Tibial artery (tissue), 4 donors: ENCODE data around the gene CEP41.

Experiments
- DNase-seq, 2 donors: peaks; one replicate each; pipeline ENCODE4 v3.0.0-alpha.2; 2019
- H3K27ac ChIP-seq, 2 donors: fragments of 200-600 bp; sonication (generic) in 1 of 2; 1 replicate in 1 of 2; 2 replicates in 1 of 2; pipeline ENCODE4 v1.5.1; 2018 to 2019; ENCODE audit warnings: mild to moderate bottlenecking in 1 of 2
- H3K27me3 ChIP-seq, 2 donors: fragments of 200-600 bp; sonication (generic) in 1 of 2; one replicate each; pipeline versions ENCODE4 v1.5.1 to v1.6.0; 2016 to 2019
- H3K36me3 ChIP-seq, 3 donors: fragments of 200-600 bp; sonication (generic) in 2 of 3; one replicate each; pipeline ENCODE4 v1.5.1; 2016 to 2019; ENCODE audit warnings: mild to moderate bottlenecking in 2 of 3
- H3K4me1 ChIP-seq, 4 donors: fragments of 200-600 bp; sonication (generic) in 2 of 4; 1 replicate in 3 of 4; 2 replicates in 1 of 4; pipeline ENCODE4 v1.5.1; 2016 to 2019
- H3K4me3 ChIP-seq, 2 donors: fragments of 200-600 bp; sonication (generic) in 1 of 2; 1 replicate in 1 of 2; 2 replicates in 1 of 2; pipeline ENCODE4 v1.5.1; 2018 to 2019; ENCODE audit warnings: mild to moderate bottlenecking in 2 of 2
- H3K9me3 ChIP-seq, 3 donors: fragments of 200-600 bp; sonication (generic) in 1 of 3; one replicate each; pipeline ENCODE4 v1.5.1; 2016 to 2019
- CTCF ChIP-seq, 2 experiments: fragments of 200-600 bp in 1 of 2; fragments of 450-650 bp in 1 of 2; IDR thresholded peaks; one replicate each; pipeline ENCODE4 v1.5.1; 2017 to 2019; ENCODE audit warnings: antibody characterized with exemption in 2 of 2, mild to moderate bottlenecking in 1 of 2, moderate library complexity in 1 of 2
- intact Hi-C: fragments of 100-400 bp; cut with DNase I; formaldehyde crosslinking; loops from one replicate; pipeline ENCODE4 v1.15.0; 2023; ENCODE audit warnings: low total_unique reads

Gene CEP41

DNA sequence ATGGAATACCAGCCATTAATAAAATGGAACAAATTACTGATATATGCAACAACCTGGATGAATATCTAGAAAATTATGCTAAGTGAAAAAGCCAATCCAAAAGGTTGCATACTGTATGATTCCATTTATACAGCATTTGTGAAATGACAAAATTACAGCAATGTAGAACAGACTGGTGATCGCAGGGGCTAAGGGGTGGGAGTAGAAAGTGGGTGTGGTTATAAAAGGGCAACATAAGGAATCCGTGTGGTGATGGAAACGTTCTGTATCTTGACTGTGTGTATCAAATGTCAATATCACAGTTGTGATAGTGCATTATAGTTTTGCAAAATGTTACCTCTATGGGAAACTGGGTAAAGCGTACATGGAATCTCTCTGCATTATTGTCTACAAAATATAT lies 15.0 kb downstream of the CEP41 start:
- no peak for TF ChIP-seq CTCF (IDR thresholded peaks at IDR 0.05)
- no peak overlapping the region for H3K4me3 ChIP-seq
- no peak for DNase-seq
- peaks cover 0 to 14% (median 4%) of the 10 kb centered on the region in 4 donors for H3K4me1 ChIP-seq
- H3K27me3 ChIP-seq: no peaks in the 10 kb centered on the region
- intact Hi-C loops: no loop called here
- H3K9me3 ChIP-seq: no peaks in the 10 kb centered on the region
- H3K36me3 ChIP-seq: no peaks in the 10 kb centered on the region
- H3K27ac ChIP-seq: no peak overlapping the region

GRCh38 chr7:130423501-130424037 lies 17.2 kb downstream of the CEP41 start:
- Histone ChIP-seq H3K4me3 (no peak overlapping the region), H3K27ac (no peak overlapping the region), H3K36me3 (no peaks in the 10 kb centered on the region), H3K4me1 (no peaks in the 10 kb centered on the region), H3K9me3 (no peaks in the 10 kb centered on the region), H3K27me3 (no peaks in the 10 kb centered on the region)
- no peak for TF ChIP-seq CTCF (IDR thresholded peaks at IDR 0.05)
- intact Hi-C loops: no loop called here
- DNase-seq: no peak

DNA sequence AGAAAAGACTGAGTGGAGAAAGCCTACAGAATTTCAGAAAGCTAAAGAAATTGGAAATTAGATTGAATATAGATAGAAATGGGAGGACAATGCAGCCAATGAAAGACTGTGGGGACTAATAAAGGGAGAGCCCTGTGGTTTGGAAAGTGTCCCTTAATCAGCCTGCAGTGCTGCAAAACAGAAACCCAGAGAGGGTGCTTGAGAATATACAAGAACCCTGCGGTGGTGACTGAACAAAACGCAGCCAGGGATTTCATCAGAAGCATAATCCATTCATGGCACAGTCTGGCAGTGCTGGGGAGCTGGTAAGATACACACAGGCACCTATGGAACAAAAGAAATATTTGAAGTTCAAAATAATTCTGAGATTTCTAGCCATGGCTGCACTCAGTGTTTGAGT lies 19.1 kb downstream of the CEP41 start:
- no peak overlapping the region for H3K27ac ChIP-seq
- H3K36me3 ChIP-seq: no peaks in the 10 kb centered on the region
- H3K27me3 ChIP-seq: no peaks in the 10 kb centered on the region
- intact Hi-C loops: no loop called here
- no peak for TF ChIP-seq CTCF (IDR thresholded peaks at IDR 0.05)
- H3K4me1 ChIP-seq: no peaks in the 10 kb centered on the region
- H3K9me3 ChIP-seq: no peaks in the 10 kb centered on the region
- DNase-seq: no peak
- no peak overlapping the region for H3K4me3 ChIP-seq

DNA sequence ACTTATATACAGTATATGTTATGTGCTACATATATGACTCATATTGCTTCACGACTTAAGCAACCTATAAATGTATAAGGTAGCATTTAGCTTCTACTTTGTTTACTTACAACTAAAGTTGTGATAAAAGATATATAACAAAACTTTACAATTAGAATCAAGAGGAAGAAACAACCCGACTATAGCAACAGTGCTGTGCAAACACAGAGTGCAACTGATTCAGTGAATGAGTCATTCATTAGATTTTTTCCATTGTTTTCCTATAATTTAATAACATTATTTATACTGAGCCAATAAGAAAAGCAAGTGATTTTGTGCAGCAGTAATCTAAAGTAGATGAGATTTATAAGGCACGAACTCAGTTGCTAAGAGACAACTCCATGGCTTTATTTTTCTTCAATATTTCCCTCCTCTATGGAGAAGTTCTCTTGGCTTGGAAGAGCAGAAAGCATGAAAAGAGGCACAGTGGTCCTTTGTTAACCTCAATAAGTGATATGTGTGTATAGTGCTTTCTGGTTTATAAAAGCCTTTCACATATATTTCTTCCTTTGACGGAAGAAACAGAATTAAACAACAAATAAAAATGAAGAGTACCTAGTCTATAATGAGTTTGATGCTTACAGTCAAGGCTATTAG lies 19.8 kb downstream of the CEP41 start:
- Histone ChIP-seq H3K27ac (no peak overlapping the region), H3K4me3 (no peak overlapping the region), H3K9me3 (no peaks in the 10 kb centered on the region), H3K27me3 (no peaks in the 10 kb centered on the region), H3K36me3 (no peaks in the 10 kb centered on the region), H3K4me1 (no peaks in the 10 kb centered on the region)
- TF ChIP-seq CTCF (IDR thresholded peaks at IDR 0.05): no peak
- no peak for DNase-seq
- intact Hi-C loops: no loop called here

- H3K36me3 ChIP-seq: no peaks in the 10 kb centered on the region
- H3K4me3 ChIP-seq: no peak overlapping the region
- H3K4me1 ChIP-seq: no peaks in the 10 kb centered on the region
- DNase-seq: no peak
- H3K27me3 ChIP-seq: no peaks in the 10 kb centered on the region
- no peak for TF ChIP-seq CTCF (IDR thresholded peaks at IDR 0.05)
- intact Hi-C loops: no loop called here
- H3K9me3 ChIP-seq: no peaks in the 10 kb centered on the region
- no peak overlapping the region for H3K27ac ChIP-seq
These were observed 21.2 kb downstream of the CEP41 start for GRCh38 chr7:130419658-130420057.

GRCh38 chr7:130418306-130418705 lies 22.5 kb downstream of the CEP41 start:
- H3K9me3 ChIP-seq: no peaks in the 10 kb centered on the region
- H3K4me3 ChIP-seq: no peak overlapping the region
- H3K4me1 ChIP-seq: no peaks in the 10 kb centered on the region
- no peaks in the 10 kb centered on the region for H3K36me3 ChIP-seq
- intact Hi-C loops: no loop called here
- no peak for DNase-seq
- no peaks in the 10 kb centered on the region for H3K27me3 ChIP-seq
- no peak for TF ChIP-seq CTCF (IDR thresholded peaks at IDR 0.05)
- no peak overlapping the region for H3K27ac ChIP-seq
